Neuron (in vitro differentiated cells): ENCODE results near the gene WDR54.
"Not testable (repeated sequence)": the region's sequence is repeated elsewhere in the genome, so short reads cannot be mapped to it uniquely, and the experiment has no call there.

Experiments used
- H2AFZ ChIP-seq: one replicate; pipeline ENCODE4 v1.6.1; 2013; ENCODE audit warnings: low read depth, mild to moderate bottlenecking, inconsistent platforms, low read length, moderate library complexity
- H3K27me3 ChIP-seq: one replicate; pipeline ENCODE4 v1.6.1; 2013; ENCODE audit warnings: low read length; ENCODE audit not compliant: insufficient read depth
- H3K36me3 ChIP-seq: one replicate; pipeline ENCODE4 v1.6.1; 2013; ENCODE audit warnings: low read length; ENCODE audit not compliant: insufficient read depth
- H3K4me1 ChIP-seq: one replicate; pipeline ENCODE4 v1.6.1; 2013; ENCODE audit warnings: low read length; ENCODE audit not compliant: insufficient read depth
- H3K4me3 ChIP-seq: 2 replicates; pipeline ENCODE4 v1.5.1; 2013; ENCODE audit warnings: mild to moderate bottlenecking, low read length, moderate library complexity
- H3K9me3 ChIP-seq: one replicate; pipeline ENCODE4 v1.6.1; 2013; ENCODE audit warnings: low read length

The WDR54 gene

GRCh38 chr2:74458132-74458937 is 36.8 kb downstream of the WDR54 start, which contains the start of gene WBP1:
WBP1 (plus strand) TSS chr2:74458438; CDS start chr2:74458603, 165 bp downstream.
- peaks cover 29% of the 10 kb centered on the region for H3K36me3 ChIP-seq
- H3K27me3 ChIP-seq: no peaks in the 10 kb centered on the region

GRCh38 chr2:74458938-74459363 is 37.4 kb downstream of the WDR54 start:
- Histone ChIP-seq H3K4me1 (peaks cover 34% of the 10 kb centered on the region), H3K36me3 (peaks cover 29% of the 10 kb centered on the region), H2AFZ (no peak overlapping the region), H3K9me3 (no peaks in the 10 kb centered on the region), H3K4me3 (peak overlapping the region; percentile 84), H3K27me3 (no peaks in the 10 kb centered on the region)

More at GRCh38 chr2:74458132-74458937, 36.8 kb downstream of the WDR54 start, which contains the start of gene WBP1:
- peak within 1 kb of the TSS; percentile 70 for H2AFZ ChIP-seq
- H3K4me1 ChIP-seq: peaks cover 33% of the 10 kb centered on the region
- H3K9me3 ChIP-seq: no peaks in the 10 kb centered on the region
- peak within 1 kb of the TSS; percentile 84 for H3K4me3 ChIP-seq

- not testable (repeated sequence) for H3K27me3 ChIP-seq, H3K9me3 ChIP-seq, H2AFZ ChIP-seq
- peaks cover 29% of the 10 kb centered on the region for H3K36me3 ChIP-seq
- H3K4me1 ChIP-seq: peaks cover 40% of the 10 kb centered on the region
- H3K4me3 ChIP-seq: peak overlapping the region; percentile 84
Observed at GRCh38 chr2:74459503-74460118, 38.1 kb downstream of the WDR54 start.

GRCh38 chr2:74460187-74460586 is 38.7 kb downstream of the WDR54 start:
- not testable (repeated sequence) for H3K9me3 ChIP-seq, H2AFZ ChIP-seq, H3K4me3 ChIP-seq, H3K27me3 ChIP-seq
- peaks cover 40% of the 10 kb centered on the region for H3K4me1 ChIP-seq
- H3K36me3 ChIP-seq: peaks cover 29% of the 10 kb centered on the region

- Histone ChIP-seq H3K4me3 (no peak overlapping the region), H3K9me3 (no peaks in the 10 kb centered on the region), H2AFZ (no peak overlapping the region), H3K36me3 (peaks cover 29% of the 10 kb centered on the region), H3K27me3 (no peaks in the 10 kb centered on the region), H3K4me1 (peaks cover 28% of the 10 kb centered on the region)
Observed at GRCh38 chr2:74461187-74462053, 39.9 kb downstream of the WDR54 start.

- H3K4me3 ChIP-seq: no peak overlapping the region
Observed at GRCh38 chr2:74462054-74462785, 40.7 kb downstream of the WDR54 start.

GRCh38 chr2:74462786-74463105 is 41.2 kb downstream of the WDR54 start:
- H3K27me3 ChIP-seq: no peaks in the 10 kb centered on the region
- no peaks in the 10 kb centered on the region for H3K9me3 ChIP-seq
- peaks cover 20% of the 10 kb centered on the region for H3K4me1 ChIP-seq
- H3K4me3 ChIP-seq: no peak overlapping the region
- H2AFZ ChIP-seq: no peak overlapping the region
- H3K36me3 ChIP-seq: peaks cover 29% of the 10 kb centered on the region

More at GRCh38 chr2:74462054-74462785, 40.7 kb downstream of the WDR54 start:
- no peaks in the 10 kb centered on the region for H3K27me3 ChIP-seq
- H3K4me1 ChIP-seq: peaks cover 20% of the 10 kb centered on the region
- H3K36me3 ChIP-seq: peaks cover 29% of the 10 kb centered on the region
- H3K9me3 ChIP-seq: no peaks in the 10 kb centered on the region
- H2AFZ ChIP-seq: no peak overlapping the region

GRCh38 chr2:74464406-74464805 is 42.9 kb downstream of the WDR54 start:
- H3K9me3 ChIP-seq: no peaks in the 10 kb centered on the region
- peaks cover 12% of the 10 kb centered on the region for H3K4me1 ChIP-seq
- peak overlapping the region; percentile 17 for H2AFZ ChIP-seq
- H3K4me3 ChIP-seq: peak overlapping the region; percentile 64
- H3K27me3 ChIP-seq: no peaks in the 10 kb centered on the region
- H3K36me3 ChIP-seq: peaks cover 28% of the 10 kb centered on the region

- H3K4me1 ChIP-seq: peaks cover 15% of the 10 kb centered on the region
- H3K9me3 ChIP-seq, H3K4me3 ChIP-seq, H2AFZ ChIP-seq, H3K27me3 ChIP-seq: not testable (repeated sequence)
- peaks cover 16% of the 10 kb centered on the region for H3K36me3 ChIP-seq
Observed at GRCh38 chr2:74470742-74471141, 49.2 kb downstream of the WDR54 start.

GRCh38 chr2:74471332-74472065 is 50.0 kb downstream of the WDR54 start:
- no peak overlapping the region for H2AFZ ChIP-seq
- peak overlapping the region; percentile 56 for H3K4me3 ChIP-seq

GRCh38 chr2:74472086-74472944 is 50.8 kb downstream of the WDR54 start, which contains the start of gene MRPL53:
MRPL53 (minus strand) TSS chr2:74472680; CDS start chr2:74472660, 20 bp downstream.
- peak within 1 kb of the TSS; percentile 55 for H2AFZ ChIP-seq
- H3K36me3 ChIP-seq: peaks cover 23% of the 10 kb centered on the region
- H3K4me1 ChIP-seq: peaks cover 15% of the 10 kb centered on the region
- peak within 1 kb of the TSS; percentile 56 for H3K4me3 ChIP-seq
- H3K9me3 ChIP-seq: no peaks in the 10 kb centered on the region
- no peaks in the 10 kb centered on the region for H3K27me3 ChIP-seq

More at GRCh38 chr2:74471332-74472065, 50.0 kb downstream of the WDR54 start:
- Histone ChIP-seq H3K27me3 (no peaks in the 10 kb centered on the region), H3K36me3 (peaks cover 17% of the 10 kb centered on the region), H3K4me1 (peaks cover 15% of the 10 kb centered on the region), H3K9me3 (no peaks in the 10 kb centered on the region)
